Measurements from ENCODE around the gene SPRY1.

DNA sequence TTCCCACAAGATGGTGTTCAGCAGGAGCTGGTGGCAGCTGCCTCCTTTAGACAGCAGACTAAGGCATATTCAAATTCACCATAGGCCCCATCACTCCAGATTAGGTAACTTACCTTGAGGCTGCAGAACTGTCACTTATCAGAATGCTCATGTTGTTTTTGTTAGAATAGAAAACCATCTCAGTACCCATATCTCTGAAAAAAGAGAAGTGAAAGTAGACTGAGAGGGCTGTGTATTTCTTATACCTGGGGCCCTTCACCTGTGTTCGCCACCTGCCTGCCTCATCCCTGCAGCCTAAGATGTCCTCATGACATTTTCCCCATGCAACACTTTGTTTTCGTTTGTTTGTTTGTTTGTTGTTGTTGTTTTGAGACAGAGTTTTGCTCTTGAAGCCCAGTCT, 32.9 kb upstream of the SPRY1 start:
- TF ChIP-seq EZH2 (IDR thresholded peaks at IDR 0.05; ENCODE audit: insufficient read depth, poor library complexity, severe bottlenecking) (no peak), EZH2phosphoT487 (IDR thresholded peaks at IDR 0.05; ENCODE audit: insufficient read depth, low read depth) (no peak)

Data from GM23248 (cell line).